Upper lobe of left lung (tissue), 4 donors: Measurements from ENCODE around the gene LRP1B.

Experiments
- CTCF ChIP-seq, 6 experiments: fragments of 450-650 bp in 4 of 6; fragments of 200-600 bp in 2 of 6; sonication (generic) in 2 of 6; IDR thresholded peaks; one replicate each; pipeline ENCODE4 v1.5.1; 2016 to 2019; ENCODE audit warnings: antibody characterized with exemption in 6 of 6
- POLR2A ChIP-seq, 4 donors: fragments of 450-650 bp; IDR thresholded peaks; one replicate each; pipeline ENCODE4 v1.5.1; 2016 to 2017; ENCODE audit warnings: antibody characterized with exemption in 4 of 4, mild to moderate bottlenecking in 2 of 4

GRCh38 chr2:141207036-141207385, 923.8 kb downstream of the LRP1B start:
- no peak for TF ChIP-seq CTCF (IDR thresholded peaks at IDR 0.05)
- TF ChIP-seq POLR2A (IDR thresholded peaks at IDR 0.05) = no peak
